Lower lobe of right lung (tissue), 2 donors: ENCODE measurements around the gene PSME4. TPM values are rescaled to one million over a fixed set of nuclear protein-coding genes. Genes with fewer than 3 reads are reported as not detected.

Experiments
- ATAC-seq, 2 donors: fragments of 200-7000 bp; cut with Tn5 transposase; one replicate each; pipeline ENCODE4 v1.9.1; 2020 to 2022; ENCODE audit warnings: mild to moderate bottlenecking in 2 of 2, moderate library complexity in 2 of 2
- DNase-seq: peaks from one replicate; pipeline ENCODE4 v3.0.0-alpha.2; 2020
- H3K27ac ChIP-seq: fragments of 200-600 bp; one replicate; pipeline ENCODE4 v1.8.0; 2022
- H3K27me3 ChIP-seq: fragments of 200-600 bp; one replicate; pipeline ENCODE4 v1.8.0; 2022; ENCODE audit warnings: low read depth
- H3K36me3 ChIP-seq: fragments of 200-600 bp; one replicate; pipeline ENCODE4 v1.8.0; 2022; ENCODE audit warnings: mild to moderate bottlenecking
- H3K4me1 ChIP-seq: fragments of 200-600 bp; one replicate; pipeline ENCODE4 v1.8.0; 2022
- H3K4me3 ChIP-seq: fragments of 200-600 bp; one replicate; pipeline ENCODE4 v1.8.0; 2022; ENCODE audit warnings: mild to moderate bottlenecking
- H3K9me3 ChIP-seq: fragments of 200-600 bp; one replicate; pipeline ENCODE4 v1.8.0; 2022
- intact Hi-C: fragments of 100-400 bp; cut with DNase I; formaldehyde crosslinking; loops from one replicate; pipeline ENCODE4 v1.11.0; 2022
- total RNA-seq: library from RNA; stranded (reverse); fragmentation: NEBNext Ultra II Directional; extraction: Animal tissue kit (Norgen Biotek cat#: 25700); gene quantifications from one replicate; pipeline ENCODE4 v1.2.1, GENCODE V29; 2021
- TF ChIP-seq, protein P1 (sequence below): fragments of 200-600 bp; IDR thresholded peaks from one replicate; pipeline ENCODE4 v1.8.0; 2022; ENCODE audit warnings: antibody characterized with exemption, mild to moderate bottlenecking
- donor health status: DM: no; HTN: yes; CAD: no; lungs with severe emphysema.

Gene PSME4
- total RNA-seq, 1 donor from 2014 or later, result 42.9 TPM

GRCh38 chr2:53829273-53829979 is 141.4 kb downstream of the PSME4 start:
- no peaks in the 10 kb centered on the region for H3K9me3 ChIP-seq
- peaks cover 7% of the 10 kb centered on the region for H3K4me1 ChIP-seq
- no peak overlapping the region for H3K27ac ChIP-seq
- no peak for ATAC-seq
- peaks cover 7% of the 10 kb centered on the region for H3K36me3 ChIP-seq
- TF ChIP-seq, protein P1, sequence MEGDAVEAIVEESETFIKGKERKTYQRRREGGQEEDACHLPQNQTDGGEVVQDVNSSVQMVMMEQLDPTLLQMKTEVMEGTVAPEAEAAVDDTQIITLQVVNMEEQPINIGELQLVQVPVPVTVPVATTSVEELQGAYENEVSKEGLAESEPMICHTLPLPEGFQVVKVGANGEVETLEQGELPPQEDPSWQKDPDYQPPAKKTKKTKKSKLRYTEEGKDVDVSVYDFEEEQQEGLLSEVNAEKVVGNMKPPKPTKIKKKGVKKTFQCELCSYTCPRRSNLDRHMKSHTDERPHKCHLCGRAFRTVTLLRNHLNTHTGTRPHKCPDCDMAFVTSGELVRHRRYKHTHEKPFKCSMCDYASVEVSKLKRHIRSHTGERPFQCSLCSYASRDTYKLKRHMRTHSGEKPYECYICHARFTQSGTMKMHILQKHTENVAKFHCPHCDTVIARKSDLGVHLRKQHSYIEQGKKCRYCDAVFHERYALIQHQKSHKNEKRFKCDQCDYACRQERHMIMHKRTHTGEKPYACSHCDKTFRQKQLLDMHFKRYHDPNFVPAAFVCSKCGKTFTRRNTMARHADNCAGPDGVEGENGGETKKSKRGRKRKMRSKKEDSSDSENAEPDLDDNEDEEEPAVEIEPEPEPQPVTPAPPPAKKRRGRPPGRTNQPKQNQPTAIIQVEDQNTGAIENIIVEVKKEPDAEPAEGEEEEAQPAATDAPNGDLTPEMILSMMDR, result no peak
- no peak for DNase-seq
- intact Hi-C loops, result no loop called here
- H3K27me3 ChIP-seq, result no peaks in the 10 kb centered on the region
- H3K4me3 ChIP-seq, result no peak overlapping the region

DNA sequence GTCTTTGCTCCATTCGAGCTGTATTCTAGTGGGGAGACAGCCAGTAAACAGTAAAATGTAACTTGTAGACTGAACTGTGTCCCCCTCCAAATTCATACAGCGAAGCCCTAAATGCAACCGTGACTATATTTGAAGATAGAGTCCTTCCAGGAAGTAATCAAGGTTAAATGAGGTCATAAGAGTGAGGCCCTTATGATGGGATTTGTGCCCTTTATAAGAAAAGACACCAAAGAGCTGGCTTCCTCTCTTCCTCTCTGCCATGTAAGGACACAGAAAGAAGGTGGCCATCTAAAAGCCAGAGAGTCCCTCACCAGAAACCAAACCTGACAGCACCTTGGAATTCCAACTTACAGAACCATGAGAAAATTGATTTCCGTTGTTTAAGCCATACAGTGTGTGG is 142.5 kb downstream of the PSME4 start:
- no peaks in the 10 kb centered on the region for H3K27me3 ChIP-seq
- H3K4me3 ChIP-seq, result no peak overlapping the region
- no peak for ATAC-seq
- intact Hi-C loops, result no loop called here
- H3K36me3 ChIP-seq, result peaks cover 7% of the 10 kb centered on the region
- DNase-seq, result no peak
- H3K4me1 ChIP-seq, result peaks cover 7% of the 10 kb centered on the region
- no peaks in the 10 kb centered on the region for H3K9me3 ChIP-seq
- TF ChIP-seq, protein P1, result no peak
- no peak overlapping the region for H3K27ac ChIP-seq

GRCh38 chr2:53827398-53828175 is 143.2 kb downstream of the PSME4 start:
- peaks cover 7% of the 10 kb centered on the region for H3K36me3 ChIP-seq
- H3K27ac ChIP-seq, result no peak overlapping the region
- TF ChIP-seq, protein P1, result no peak
- intact Hi-C loops, result no loop called here
- no peaks in the 10 kb centered on the region for H3K9me3 ChIP-seq
- ATAC-seq (no peak), DNase-seq (no peak)
- H3K4me1 ChIP-seq, result peaks cover 7% of the 10 kb centered on the region
- H3K4me3 ChIP-seq, result no peak overlapping the region
- no peaks in the 10 kb centered on the region for H3K27me3 ChIP-seq

GRCh38 chr2:53826587-53827397 is 144.0 kb downstream of the PSME4 start:
- no peak for DNase-seq
- Histone ChIP-seq H3K36me3 (peaks cover 7% of the 10 kb centered on the region), H3K4me1 (peaks cover 7% of the 10 kb centered on the region), H3K27ac (peak overlapping the region; percentile 28), H3K9me3 (no peaks in the 10 kb centered on the region), H3K4me3 (no peak overlapping the region), H3K27me3 (no peaks in the 10 kb centered on the region)
- TF ChIP-seq, protein P1, result no peak
- intact Hi-C loops, result no loop called here
- peak; percentile 62 to 68 for ATAC-seq

- H3K4me1 ChIP-seq, result peaks cover 7% of the 10 kb centered on the region
- intact Hi-C loops, result no loop called here
- no peak overlapping the region for H3K4me3 ChIP-seq
- H3K9me3 ChIP-seq, result no peaks in the 10 kb centered on the region
- ATAC-seq (no peak), DNase-seq (no peak)
- TF ChIP-seq, protein P1, result no peak
- peak overlapping the region; percentile 28 for H3K27ac ChIP-seq
- peaks cover under 1% of the 10 kb centered on the region for H3K36me3 ChIP-seq
- H3K27me3 ChIP-seq, result no peaks in the 10 kb centered on the region
Measured at GRCh38 chr2:53826030-53826410, 144.8 kb downstream of the PSME4 start.
